ENCODE data around the gene MAP3K3.

DNA sequence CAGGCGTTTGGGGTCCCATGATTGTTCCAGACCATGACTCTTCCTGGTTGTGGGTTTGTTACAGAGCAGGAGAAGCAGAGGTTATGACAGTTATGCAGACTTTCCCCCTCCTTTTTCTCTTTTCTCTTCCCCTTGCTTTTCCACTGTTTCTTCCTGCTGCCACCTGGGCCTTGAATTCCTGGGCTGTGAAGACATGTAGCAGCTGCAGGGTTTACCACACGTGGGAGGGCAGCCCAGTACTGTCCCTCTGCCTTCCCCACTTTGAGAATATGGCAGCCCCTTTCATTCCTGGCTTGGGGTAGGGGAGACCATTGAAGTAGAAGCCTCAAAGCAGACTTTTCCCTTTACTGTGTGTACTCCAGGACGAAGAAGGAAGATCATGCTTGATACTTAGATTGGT, 29.4 kb upstream of the MAP3K3 start:
- TF ChIP-seq POLR2A (IDR thresholded peaks at IDR 0.05) (no peak), EP300 (IDR thresholded peaks at IDR 0.05) (no peak)

Measured in tibial nerve (tissue), 3 donors.